Testis (tissue), 3 donors: ENCODE data around the gene FOCAD. TPM values are rescaled to one million over a fixed set of nuclear protein-coding genes. Genes with fewer than 3 reads are reported as not detected.

ENCODE experiments used
- DNase-seq: peaks from one replicate; pipeline ENCODE4 v3.0.0-alpha.2; 2019
- H3K27ac ChIP-seq, 2 donors: fragments of 200-600 bp; sonication (generic); one replicate each; pipeline ENCODE4 v1.5.1; 2019
- H3K27me3 ChIP-seq: fragments of 200-600 bp; sonication (generic); one replicate; pipeline ENCODE4 v1.5.1; 2019
- H3K36me3 ChIP-seq: fragments of 200-600 bp; sonication (generic); one replicate; pipeline ENCODE4 v1.5.1; 2017; ENCODE audit warnings: low read depth; ENCODE audit errors: missing control alignments
- H3K4me1 ChIP-seq: fragments of 200-600 bp; sonication (generic); one replicate; pipeline ENCODE4 v1.5.1; 2019
- H3K4me3 ChIP-seq, 2 donors: fragments of 200-600 bp; sonication (generic); one replicate each; pipeline ENCODE4 v1.5.1; 2017 to 2019
- H3K9me3 ChIP-seq: fragments of 200-600 bp; sonication (generic); one replicate; pipeline ENCODE4 v1.5.1; 2017
- POLR2A ChIP-seq: fragments of 450-650 bp; IDR thresholded peaks from one replicate; pipeline ENCODE4 v1.6.1; 2017; ENCODE audit warnings: antibody characterized with exemption, mild to moderate bottlenecking, moderate library complexity
- WGBS, 2 donors: methylation state at CpG; one replicate each; pipeline ENCODE4 v1.1.5; 2018; 5-methylcytosine and 5-hydroxymethylcytosine counted together
- intact Hi-C: fragments of 100-400 bp; cut with DNase I; formaldehyde crosslinking; loops from one replicate; pipeline ENCODE4 v1.15.1; 2023; ENCODE audit warnings: low total_unique reads
- polyA plus RNA-seq: library from polyadenylated mRNA; stranded (reverse); fragments of 350-450 nt; fragmentation: Illumina TruSeq; extraction: RNeasy Lipid Tissue Mini Kit (QIAGEN cat#74804); gene quantifications from one replicate; pipeline ENCODE4 v1.2.3, GENCODE V29; 2014; ENCODE audit warnings: low read depth, low replicate concordance; ENCODE audit not compliant: insufficient read depth
- total RNA-seq, 2 donors: library from RNA; depleted of rRNA; stranded (reverse); fragments of >200 nt; gene quantifications; one replicate each; pipeline ENCODE4 v1.2.3, GENCODE V29; 2016
- TF ChIP-seq, protein P1 (sequence below), 3 experiments: fragments of 450-650 bp in 2 of 3; fragments of 200-600 bp in 1 of 3; sonication (generic) in 1 of 3; IDR thresholded peaks; one replicate each; pipeline ENCODE4 v1.5.1; 2016 to 2019; ENCODE audit warnings: antibody characterized with exemption in 3 of 3, mild to moderate bottlenecking in 2 of 3, moderate library complexity in 1 of 3

The FOCAD gene
- total and polyA plus RNA-seq, 3 donors from 2014 or later, result 26.6 to 45.4 (median 38.7) TPM

DNA sequence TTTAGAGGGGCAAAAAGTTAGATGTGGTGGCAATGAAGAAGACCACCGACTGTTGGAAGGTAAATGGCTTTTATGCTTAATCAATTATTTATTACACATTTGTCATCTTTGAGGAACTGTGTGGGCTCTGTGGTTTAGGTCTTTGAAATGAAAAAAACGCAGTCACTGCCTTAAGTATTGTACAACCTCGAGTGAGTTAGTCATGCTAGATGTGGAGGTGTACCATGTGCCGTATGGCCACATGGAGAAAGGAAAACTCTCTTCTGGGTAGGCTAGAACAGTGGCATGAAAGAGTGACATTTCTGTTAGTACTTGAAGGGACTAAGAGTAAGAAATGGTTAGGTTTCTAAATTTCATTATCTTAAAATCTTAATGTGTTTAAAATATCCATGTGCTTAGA is 181.3 kb downstream of the FOCAD start:
- no peak for DNase-seq
- TF ChIP-seq, protein P1, sequence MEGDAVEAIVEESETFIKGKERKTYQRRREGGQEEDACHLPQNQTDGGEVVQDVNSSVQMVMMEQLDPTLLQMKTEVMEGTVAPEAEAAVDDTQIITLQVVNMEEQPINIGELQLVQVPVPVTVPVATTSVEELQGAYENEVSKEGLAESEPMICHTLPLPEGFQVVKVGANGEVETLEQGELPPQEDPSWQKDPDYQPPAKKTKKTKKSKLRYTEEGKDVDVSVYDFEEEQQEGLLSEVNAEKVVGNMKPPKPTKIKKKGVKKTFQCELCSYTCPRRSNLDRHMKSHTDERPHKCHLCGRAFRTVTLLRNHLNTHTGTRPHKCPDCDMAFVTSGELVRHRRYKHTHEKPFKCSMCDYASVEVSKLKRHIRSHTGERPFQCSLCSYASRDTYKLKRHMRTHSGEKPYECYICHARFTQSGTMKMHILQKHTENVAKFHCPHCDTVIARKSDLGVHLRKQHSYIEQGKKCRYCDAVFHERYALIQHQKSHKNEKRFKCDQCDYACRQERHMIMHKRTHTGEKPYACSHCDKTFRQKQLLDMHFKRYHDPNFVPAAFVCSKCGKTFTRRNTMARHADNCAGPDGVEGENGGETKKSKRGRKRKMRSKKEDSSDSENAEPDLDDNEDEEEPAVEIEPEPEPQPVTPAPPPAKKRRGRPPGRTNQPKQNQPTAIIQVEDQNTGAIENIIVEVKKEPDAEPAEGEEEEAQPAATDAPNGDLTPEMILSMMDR (IDR thresholded peaks at IDR 0.05), result no peak
- no peak for TF ChIP-seq POLR2A
- intact Hi-C loops, result no loop called here
- H3K9me3 ChIP-seq, result no peaks in the 10 kb centered on the region
- 82 to 86% methylated on average over 4 of the region's 4 CpGs for WGBS, 2 donors
- H3K27me3 ChIP-seq, result no peaks in the 10 kb centered on the region
- H3K4me3 ChIP-seq, result no peak overlapping the region
- no peaks in the 10 kb centered on the region for H3K36me3 ChIP-seq
- H3K27ac ChIP-seq, result no peak overlapping the region
- H3K4me1 ChIP-seq, result no peaks in the 10 kb centered on the region

DNA sequence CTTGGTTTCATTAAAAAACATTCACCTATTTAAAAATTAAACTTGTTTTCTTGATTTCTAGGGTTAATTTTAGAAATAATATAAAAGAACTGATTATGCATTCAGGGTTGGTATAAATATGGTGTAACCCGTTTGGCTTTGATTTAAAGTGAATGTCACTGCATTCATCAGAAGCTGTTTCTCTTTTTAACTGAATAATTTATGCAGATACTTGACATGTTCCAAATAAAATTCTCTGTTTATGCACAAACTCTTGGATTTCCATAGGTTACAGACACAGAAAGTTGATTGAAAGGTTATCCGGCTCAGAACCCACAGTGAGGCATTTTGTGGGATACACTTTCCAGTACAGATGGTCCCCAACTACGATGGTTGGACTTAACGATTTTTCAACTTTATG is 186.1 kb downstream of the FOCAD start:
- no peak overlapping the region for H3K27ac ChIP-seq
- H3K9me3 ChIP-seq, result no peaks in the 10 kb centered on the region
- WGBS, 2 donors, result 93 to 95% methylated on average over 4 of the region's 4 CpGs
- no peaks in the 10 kb centered on the region for H3K27me3 ChIP-seq
- TF ChIP-seq POLR2A, result no peak
- TF ChIP-seq, protein P1 (IDR thresholded peaks at IDR 0.05), result no peak
- H3K36me3 ChIP-seq, result no peaks in the 10 kb centered on the region
- H3K4me1 ChIP-seq, result no peaks in the 10 kb centered on the region
- no peak overlapping the region for H3K4me3 ChIP-seq
- intact Hi-C loops, result no loop called here
- DNase-seq, result no peak

DNA sequence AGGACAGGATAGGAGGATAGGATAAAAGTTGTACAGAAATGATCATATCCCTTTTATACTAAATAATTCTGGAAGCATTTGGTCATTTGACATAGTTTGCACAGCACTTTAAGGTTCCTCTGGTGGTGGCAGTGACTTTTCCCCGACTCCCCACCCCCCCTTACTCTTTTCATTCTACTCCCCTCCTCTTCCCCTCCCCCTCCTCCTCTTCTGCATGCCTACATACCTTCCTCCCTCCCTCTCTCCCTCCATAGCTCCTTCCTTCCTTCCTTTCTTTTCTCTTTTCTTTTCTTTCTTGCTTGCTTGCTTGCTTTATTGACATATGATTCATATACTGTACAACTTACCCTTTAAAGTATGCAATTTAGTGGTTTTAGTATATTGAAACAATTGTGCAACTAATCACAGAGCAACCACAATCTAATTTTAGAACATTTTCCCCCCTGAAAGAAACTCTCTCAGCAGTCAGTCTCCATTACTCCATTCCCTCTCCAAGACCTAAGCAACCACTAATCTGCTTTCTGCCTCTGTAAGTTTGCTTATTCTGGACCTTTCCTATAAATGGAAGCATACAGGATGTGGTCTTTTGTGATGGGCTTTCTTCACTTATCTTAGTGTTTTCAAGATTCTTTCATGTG is 188.4 kb downstream of the FOCAD start:
- Histone ChIP-seq H3K4me3 (no peak overlapping the region), H3K4me1 (no peaks in the 10 kb centered on the region), H3K36me3 (no peaks in the 10 kb centered on the region), H3K9me3 (no peaks in the 10 kb centered on the region), H3K27me3 (no peaks in the 10 kb centered on the region), H3K27ac (no peak overlapping the region)
- intact Hi-C loops, result no loop called here
- no peak for DNase-seq
- TF ChIP-seq, protein P1 (IDR thresholded peaks at IDR 0.05), result no peak
- TF ChIP-seq POLR2A, result no peak
- 47 to 60% methylated on average over 1 of the region's 1 CpG for WGBS, 2 donors

DNA sequence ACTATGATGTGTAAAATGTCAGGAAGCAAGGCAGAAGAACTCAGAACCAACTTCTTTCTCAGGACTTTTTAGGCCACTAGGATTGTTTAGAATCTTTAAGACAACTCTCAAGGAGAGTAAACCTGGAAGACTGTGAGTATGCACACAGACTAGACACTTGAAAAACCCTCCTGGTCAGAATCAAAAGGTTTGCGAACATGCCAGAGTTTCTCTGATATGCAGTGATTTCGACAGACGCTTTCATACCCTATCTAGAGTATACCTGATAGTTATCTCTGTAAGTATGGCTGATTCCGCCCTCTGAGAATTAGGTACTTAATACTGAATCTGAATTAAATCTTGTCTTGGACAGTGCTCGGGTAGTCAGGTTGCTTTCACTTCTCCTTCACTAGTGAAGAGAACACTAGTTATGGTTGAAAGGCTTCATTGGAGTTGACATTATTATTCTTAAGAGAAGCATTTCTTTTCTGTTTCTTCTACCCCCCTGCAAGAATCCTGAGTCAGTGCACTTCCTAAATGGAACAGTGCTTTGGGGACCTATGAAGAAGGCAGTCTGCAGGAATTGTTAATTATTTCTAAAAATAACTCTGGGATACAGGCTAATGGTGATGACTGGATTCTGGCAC is 189.3 kb downstream of the FOCAD start:
- Histone ChIP-seq H3K27me3 (no peaks in the 10 kb centered on the region), H3K9me3 (no peaks in the 10 kb centered on the region), H3K4me1 (no peaks in the 10 kb centered on the region), H3K4me3 (no peak overlapping the region), H3K36me3 (no peaks in the 10 kb centered on the region), H3K27ac (no peak overlapping the region)
- WGBS, 2 donors, result 92 to 93% methylated on average over 5 of the region's 5 CpGs
- intact Hi-C loops, result no loop called here
- TF ChIP-seq, protein P1 (IDR thresholded peaks at IDR 0.05), result no peak
- no peak for TF ChIP-seq POLR2A
- no peak for DNase-seq

DNA sequence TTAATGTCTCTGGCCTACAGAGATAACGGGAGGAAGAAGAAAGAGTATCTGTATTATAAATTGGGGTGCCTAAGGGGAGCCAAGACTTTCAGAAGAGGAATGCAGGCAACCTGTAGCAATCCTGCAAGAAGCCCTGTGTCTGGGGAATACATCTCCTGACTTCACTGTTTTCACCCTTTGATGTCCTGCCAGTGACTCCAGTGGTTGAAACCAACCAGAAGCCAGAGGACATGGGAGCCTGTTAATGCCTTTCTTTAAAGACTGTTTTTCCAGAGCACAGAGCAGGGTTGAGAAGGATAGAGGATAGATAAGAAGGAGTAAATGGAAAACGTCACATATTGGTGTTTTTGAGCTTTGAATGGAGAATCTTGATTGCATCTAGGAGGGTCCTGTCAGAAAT is 196.2 kb downstream of the FOCAD start:
- TF ChIP-seq, protein P1 (IDR thresholded peaks at IDR 0.05), result no peak
- Histone ChIP-seq H3K36me3 (no peaks in the 10 kb centered on the region), H3K27ac (no peak overlapping the region), H3K9me3 (no peaks in the 10 kb centered on the region), H3K4me3 (no peak overlapping the region), H3K4me1 (no peaks in the 10 kb centered on the region), H3K27me3 (no peaks in the 10 kb centered on the region)
- intact Hi-C loops, result no loop called here
- no peak for DNase-seq
- WGBS, 2 donors, result 82 to 85% methylated on average over 2 of the region's 2 CpGs
